DND-41 (cell line): ENCODE data around the gene PRAME.

Experiments
- EZH2 ChIP-seq: IDR thresholded peaks from 3 replicates; pipeline ENCODE4 v1.6.1; 2012; ENCODE audit warnings: borderline replicate concordance, low read depth, mild to moderate bottlenecking, moderate library complexity, low read length, inconsistent platforms; ENCODE audit not compliant: severe bottlenecking
- TF ChIP-seq, protein P1 (sequence below): IDR thresholded peaks from 2 replicates; pipeline ENCODE4 v1.5.1; 2012; ENCODE audit warnings: borderline replicate concordance, low read length, moderate library complexity, mild to moderate bottlenecking; ENCODE audit not compliant: poor library complexity, severe bottlenecking; ENCODE audit errors: extremely low read depth

DNA sequence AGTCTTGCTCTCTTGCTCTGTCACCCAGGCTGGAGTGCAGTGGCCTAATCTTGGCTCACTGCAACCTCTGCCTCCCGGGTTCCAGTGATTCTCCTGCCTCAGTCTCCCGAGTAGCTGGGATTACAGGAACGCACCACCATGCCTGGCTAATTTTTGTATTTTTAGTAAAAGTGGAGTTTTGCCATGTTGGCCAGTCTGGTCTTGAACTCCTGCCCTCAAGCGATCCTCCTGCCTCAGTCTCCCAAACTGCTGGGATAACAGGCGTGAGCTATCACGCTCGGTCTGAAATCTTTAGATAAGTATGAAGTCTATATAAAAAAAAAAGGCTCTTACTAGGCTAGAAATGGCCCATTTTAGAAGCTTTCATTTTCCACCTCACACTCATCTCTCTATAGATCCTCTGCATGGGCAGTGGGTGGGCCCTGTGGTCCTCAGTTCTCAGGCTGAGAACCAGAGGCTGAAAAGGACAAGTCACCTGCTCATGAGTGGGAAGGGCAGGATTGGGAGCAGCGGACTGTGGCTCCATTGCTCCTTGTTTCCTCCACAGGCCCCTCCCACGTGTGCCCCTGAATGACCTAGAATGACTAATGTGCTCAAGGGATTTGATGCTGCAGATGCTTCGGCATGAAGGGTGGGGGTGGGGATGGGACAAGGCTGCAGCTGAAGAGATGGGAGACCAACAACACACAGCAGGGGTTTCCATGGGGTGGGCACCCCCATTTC lies 19.8 kb upstream of the PRAME start:
- TF ChIP-seq, protein P1, sequence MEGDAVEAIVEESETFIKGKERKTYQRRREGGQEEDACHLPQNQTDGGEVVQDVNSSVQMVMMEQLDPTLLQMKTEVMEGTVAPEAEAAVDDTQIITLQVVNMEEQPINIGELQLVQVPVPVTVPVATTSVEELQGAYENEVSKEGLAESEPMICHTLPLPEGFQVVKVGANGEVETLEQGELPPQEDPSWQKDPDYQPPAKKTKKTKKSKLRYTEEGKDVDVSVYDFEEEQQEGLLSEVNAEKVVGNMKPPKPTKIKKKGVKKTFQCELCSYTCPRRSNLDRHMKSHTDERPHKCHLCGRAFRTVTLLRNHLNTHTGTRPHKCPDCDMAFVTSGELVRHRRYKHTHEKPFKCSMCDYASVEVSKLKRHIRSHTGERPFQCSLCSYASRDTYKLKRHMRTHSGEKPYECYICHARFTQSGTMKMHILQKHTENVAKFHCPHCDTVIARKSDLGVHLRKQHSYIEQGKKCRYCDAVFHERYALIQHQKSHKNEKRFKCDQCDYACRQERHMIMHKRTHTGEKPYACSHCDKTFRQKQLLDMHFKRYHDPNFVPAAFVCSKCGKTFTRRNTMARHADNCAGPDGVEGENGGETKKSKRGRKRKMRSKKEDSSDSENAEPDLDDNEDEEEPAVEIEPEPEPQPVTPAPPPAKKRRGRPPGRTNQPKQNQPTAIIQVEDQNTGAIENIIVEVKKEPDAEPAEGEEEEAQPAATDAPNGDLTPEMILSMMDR, result no peak
- no peak for TF ChIP-seq EZH2
